Measurements from ENCODE around the gene NCLN. TPM values are rescaled to one million over a fixed set of nuclear protein-coding genes. Genes with fewer than 3 reads are reported as not detected.
"Not testable (repeated sequence)": the region's sequence is repeated elsewhere in the genome, so short reads cannot be mapped to it uniquely, and the experiment has no call there.

NCLN gene
- total RNA-seq, 2 experiments from 2014 or later: 66.3 to 67.3 TPM

- no peak for DNase-seq
- Mint-ChIP-seq H3K4me1 (ENCODE audit: low read depth) (peaks cover 15% of the 10 kb centered on the region), H3K27me3 (ENCODE audit: low read depth) (no peaks in the 10 kb centered on the region), H3K9me3 (ENCODE audit: insufficient read depth) (no peaks in the 10 kb centered on the region), H3K27ac (no peak overlapping the region), H3K4me3 (no peak overlapping the region), H3K36me3 (ENCODE audit: low read depth) (peaks cover 11% of the 10 kb centered on the region)
- POLR2A ChIA-PET: no interaction called here
- no peak for ATAC-seq
- CTCF ChIA-PET: no interaction called here
Observed at GRCh38 chr19:3193256-3194105, 7.8 kb downstream of the NCLN start.

- ChIA-PET POLR2A (no interaction called here), CTCF (no interaction called here)
- ATAC-seq (no peak), DNase-seq (no peak)
- no peaks in the 10 kb centered on the region for H3K9me3 Mint-ChIP-seq (ENCODE audit: insufficient read depth)
- H3K27ac Mint-ChIP-seq: no peak overlapping the region
- no peak overlapping the region for H3K4me3 Mint-ChIP-seq
- peaks cover 6% of the 10 kb centered on the region for H3K4me1 Mint-ChIP-seq (ENCODE audit: low read depth)
- no peaks in the 10 kb centered on the region for H3K27me3 Mint-ChIP-seq (ENCODE audit: low read depth)
- peaks cover 8% of the 10 kb centered on the region for H3K36me3 Mint-ChIP-seq (ENCODE audit: low read depth)
Observed at GRCh38 chr19:3194106-3195087, 8.7 kb downstream of the NCLN start.

- Mint-ChIP-seq H3K36me3 (ENCODE audit: low read depth) (peaks cover 5% of the 10 kb centered on the region), H3K9me3 (ENCODE audit: insufficient read depth) (no peaks in the 10 kb centered on the region), H3K4me1 (ENCODE audit: low read depth) (no peaks in the 10 kb centered on the region), H3K4me3 (no peak overlapping the region), H3K27ac (no peak overlapping the region), H3K27me3 (ENCODE audit: low read depth) (no peaks in the 10 kb centered on the region)
- ATAC-seq (no peak), DNase-seq (no peak)
- ChIA-PET POLR2A (no interaction called here), CTCF (no interaction called here)
Observed at GRCh38 chr19:3196064-3196932, 10.6 kb downstream of the NCLN start.

GRCh38 chr19:3196933-3197205 lies 11.1 kb downstream of the NCLN start:
- ChIA-PET CTCF (no interaction called here), POLR2A (no interaction called here)
- Mint-ChIP-seq H3K36me3 (ENCODE audit: low read depth) (peaks cover 5% of the 10 kb centered on the region), H3K27me3 (ENCODE audit: low read depth) (no peaks in the 10 kb centered on the region), H3K4me3 (no peak overlapping the region), H3K9me3 (ENCODE audit: insufficient read depth) (no peaks in the 10 kb centered on the region), H3K4me1 (ENCODE audit: low read depth) (no peaks in the 10 kb centered on the region), H3K27ac (no peak overlapping the region)
- ATAC-seq (no peak), DNase-seq (no peak)

GRCh38 chr19:3198901-3199700 lies 13.4 kb downstream of the NCLN start:
- no peak for ATAC-seq
- ChIA-PET POLR2A (no interaction called here), CTCF (no interaction called here)
- DNase-seq: no peak
- Mint-ChIP-seq H3K36me3 (ENCODE audit: low read depth) (peaks cover 2% of the 10 kb centered on the region), H3K9me3 (ENCODE audit: insufficient read depth) (no peaks in the 10 kb centered on the region), H3K27me3 (ENCODE audit: low read depth) (no peaks in the 10 kb centered on the region), H3K27ac (no peak overlapping the region), H3K4me1 (ENCODE audit: low read depth) (no peaks in the 10 kb centered on the region), H3K4me3 (no peak overlapping the region)

- Mint-ChIP-seq H3K27ac (no peak overlapping the region), H3K27me3 (ENCODE audit: low read depth) (no peaks in the 10 kb centered on the region)
Observed at GRCh38 chr19:3201072-3201700, 15.5 kb downstream of the NCLN start.

GRCh38 chr19:3201911-3202310 lies 16.2 kb downstream of the NCLN start:
- no peaks in the 10 kb centered on the region for H3K36me3 Mint-ChIP-seq (ENCODE audit: low read depth)
- no peak for DNase-seq
- ATAC-seq: no peak
- H3K4me1 Mint-ChIP-seq (ENCODE audit: low read depth): no peaks in the 10 kb centered on the region
- ChIA-PET POLR2A (no interaction called here), CTCF (no interaction called here)
- no peak overlapping the region for H3K27ac Mint-ChIP-seq
- H3K4me3 Mint-ChIP-seq: no peak overlapping the region
- no peaks in the 10 kb centered on the region for H3K9me3 Mint-ChIP-seq (ENCODE audit: insufficient read depth)
- H3K27me3 Mint-ChIP-seq (ENCODE audit: low read depth): no peaks in the 10 kb centered on the region

More at GRCh38 chr19:3201072-3201700, 15.5 kb downstream of the NCLN start:
- no peaks in the 10 kb centered on the region for H3K9me3 Mint-ChIP-seq (ENCODE audit: insufficient read depth)
- H3K4me3 Mint-ChIP-seq: no peak overlapping the region
- H3K36me3 Mint-ChIP-seq (ENCODE audit: low read depth): no peaks in the 10 kb centered on the region
- DNase-seq: no peak
- no peak for ATAC-seq
- ChIA-PET POLR2A (no interaction called here), CTCF (no interaction called here)
- H3K4me1 Mint-ChIP-seq (ENCODE audit: low read depth): no peaks in the 10 kb centered on the region

GRCh38 chr19:3202346-3202745 lies 16.6 kb downstream of the NCLN start:
- POLR2A ChIA-PET: no interaction called here
- H3K36me3 Mint-ChIP-seq (ENCODE audit: low read depth): no peaks in the 10 kb centered on the region
- H3K27me3 Mint-ChIP-seq (ENCODE audit: low read depth): no peaks in the 10 kb centered on the region
- no peak overlapping the region for H3K27ac Mint-ChIP-seq
- DNase-seq (no peak), ATAC-seq (no peak)
- no peak overlapping the region for H3K4me3 Mint-ChIP-seq
- CTCF ChIA-PET: no interaction called here
- no peaks in the 10 kb centered on the region for H3K9me3 Mint-ChIP-seq (ENCODE audit: insufficient read depth)
- H3K4me1 Mint-ChIP-seq (ENCODE audit: low read depth): no peaks in the 10 kb centered on the region

- H3K4me1 Mint-ChIP-seq (ENCODE audit: low read depth); H3K27me3 Mint-ChIP-seq (ENCODE audit: low read depth); ATAC-seq; H3K36me3 Mint-ChIP-seq (ENCODE audit: low read depth); H3K27ac Mint-ChIP-seq; DNase-seq; POLR2A ChIA-PET; H3K4me3 Mint-ChIP-seq; CTCF ChIA-PET; H3K9me3 Mint-ChIP-seq (ENCODE audit: insufficient read depth): not testable (repeated sequence)
Observed at GRCh38 chr19:3202895-3203294, 17.2 kb downstream of the NCLN start.

GRCh38 chr19:3203805-3204645 lies 18.3 kb downstream of the NCLN start:
- DNase-seq: no peak
- ChIA-PET POLR2A (interaction anchor here (0.6 kb wide), 1 partner anchor 64 kb away, joined by 3 read pairs; no protein-coding TSS in a partner anchor), CTCF (no interaction called here)
- no peaks in the 10 kb centered on the region for H3K27me3 Mint-ChIP-seq (ENCODE audit: low read depth)
- no peak overlapping the region for H3K4me3 Mint-ChIP-seq
- no peak overlapping the region for H3K27ac Mint-ChIP-seq
- no peaks in the 10 kb centered on the region for H3K9me3 Mint-ChIP-seq (ENCODE audit: insufficient read depth)
- ATAC-seq: no peak
- no peaks in the 10 kb centered on the region for H3K4me1 Mint-ChIP-seq (ENCODE audit: low read depth)
- no peaks in the 10 kb centered on the region for H3K36me3 Mint-ChIP-seq (ENCODE audit: low read depth)

Data from activated CD8-positive, alpha-beta T cell treated with anti-CD3 and anti-CD28 coated beads, Interleukin-2, amount 10 ng/mL, durations not matched to agents 7 days and 5 days (primary cell).